ENCODE results near the gene PTPN2. TPM values are rescaled to one million over a fixed set of nuclear protein-coding genes. Genes with fewer than 3 reads are reported as not detected.
"Not testable (repeated sequence)": the region's sequence is repeated elsewhere in the genome, so short reads cannot be mapped to it uniquely, and the experiment has no call there.

PTPN2 gene
- total RNA-seq, 1 donor from 2014 or later = 25.9 TPM

- Mint-ChIP-seq H3K4me1 (ENCODE audit: low read depth, unreplicated experiment) (no peaks in the 10 kb centered on the region), H3K27ac (ENCODE audit: unreplicated experiment) (no peak overlapping the region), H3K4me3 (ENCODE audit: unreplicated experiment) (no peak overlapping the region), H3K27me3 (ENCODE audit: low read depth, unreplicated experiment) (peaks cover 30% of the 10 kb centered on the region), H3K9me3 (ENCODE audit: unreplicated experiment) (peaks cover 7% of the 10 kb centered on the region), H3K36me3 (ENCODE audit: low read depth, unreplicated experiment) (peaks cover 2% of the 10 kb centered on the region)
- Histone ChIP-seq H2AFZ (ENCODE audit: low read depth, low read length) (peak overlapping the region; percentile 34), H3K27me3 (ENCODE audit: insufficient read depth, low read length) (no peaks in the 10 kb centered on the region), H3K9me3 (ENCODE audit: insufficient read depth, low read depth, low read length) (no peaks in the 10 kb centered on the region), H3K79me2 (ENCODE audit: insufficient read depth, low read length) (no peaks in the 10 kb centered on the region), H3K27ac (ENCODE audit: low read depth, low read length) (no peak overlapping the region), H3K4me2 (ENCODE audit: low read length) (peak overlapping the region; percentile 33), H4K20me1 (ENCODE audit: insufficient read depth, low read length) (no peaks in the 10 kb centered on the region), H3K36me3 (ENCODE audit: insufficient read depth, low read length) (no peaks in the 10 kb centered on the region), H3K9ac (ENCODE audit: low read length) (no peak overlapping the region), H3K4me3 (ENCODE audit: insufficient read depth, low read depth, low read length) (no peak overlapping the region), H3K4me1 (ENCODE audit: insufficient read depth, low read length) (no peaks in the 10 kb centered on the region)
- FAIRE-seq (no peak), DNase-seq (ENCODE audit: low read depth) (no peak)
- TF ChIP-seq CTCF (IDR thresholded peaks at IDR 0.05; ENCODE audit: insufficient read depth, low read depth, low read length) (no peak), EZH2 (IDR thresholded peaks at IDR 0.05; ENCODE audit: insufficient read depth, low read length) (no peak)
Observed at GRCh38 chr18:12776821-12777471, 107.1 kb downstream of the PTPN2 start.

- H3K36me3 ChIP-seq (ENCODE audit: insufficient read depth, low read length); H3K4me1 ChIP-seq (ENCODE audit: insufficient read depth, low read length); H3K27ac Mint-ChIP-seq (ENCODE audit: unreplicated experiment); H3K36me3 Mint-ChIP-seq (ENCODE audit: low read depth, unreplicated experiment); H2AFZ ChIP-seq (ENCODE audit: low read depth, low read length); H3K9ac ChIP-seq (ENCODE audit: low read length); FAIRE-seq; H4K20me1 ChIP-seq (ENCODE audit: insufficient read depth, low read length); H3K4me2 ChIP-seq (ENCODE audit: low read length); H3K9me3 Mint-ChIP-seq (ENCODE audit: unreplicated experiment); DNase-seq (ENCODE audit: low read depth); H3K4me1 Mint-ChIP-seq (ENCODE audit: low read depth, unreplicated experiment); H3K9me3 ChIP-seq (ENCODE audit: insufficient read depth, low read depth, low read length); H3K4me3 Mint-ChIP-seq (ENCODE audit: unreplicated experiment); H3K27ac ChIP-seq (ENCODE audit: low read depth, low read length); H3K4me3 ChIP-seq (ENCODE audit: insufficient read depth, low read depth, low read length); H3K27me3 ChIP-seq (ENCODE audit: insufficient read depth, low read length); H3K79me2 ChIP-seq (ENCODE audit: insufficient read depth, low read length): not testable (repeated sequence)
- peaks cover 27% of the 10 kb centered on the region for H3K27me3 Mint-ChIP-seq (ENCODE audit: low read depth, unreplicated experiment)
Observed at GRCh38 chr18:12776415-12776814, 107.6 kb downstream of the PTPN2 start.

GRCh38 chr18:12774982-12775381, 109.1 kb downstream of the PTPN2 start:
- H3K4me1 Mint-ChIP-seq (ENCODE audit: low read depth, unreplicated experiment) = peaks cover 2% of the 10 kb centered on the region

More at GRCh38 chr18:12774982-12775381, 109.1 kb downstream of the PTPN2 start:
- no peak overlapping the region for H3K9ac ChIP-seq (ENCODE audit: low read length)
- H3K4me3 ChIP-seq (ENCODE audit: insufficient read depth, low read depth, low read length) = no peak overlapping the region
- Mint-ChIP-seq H3K9me3 (ENCODE audit: unreplicated experiment) (peaks cover 7% of the 10 kb centered on the region), H3K36me3 (ENCODE audit: low read depth, unreplicated experiment) (peaks cover 2% of the 10 kb centered on the region), H3K27ac (ENCODE audit: unreplicated experiment) (no peak overlapping the region), H3K4me3 (ENCODE audit: unreplicated experiment) (no peak overlapping the region), H3K27me3 (ENCODE audit: low read depth, unreplicated experiment) (peaks cover 27% of the 10 kb centered on the region)
- H3K4me1 ChIP-seq (ENCODE audit: insufficient read depth, low read length) = no peaks in the 10 kb centered on the region
- no peak overlapping the region for H3K4me2 ChIP-seq (ENCODE audit: low read length)
- no peak overlapping the region for H2AFZ ChIP-seq (ENCODE audit: low read depth, low read length)
- no peaks in the 10 kb centered on the region for H3K27me3 ChIP-seq (ENCODE audit: insufficient read depth, low read length)
- TF ChIP-seq EZH2 (IDR thresholded peaks at IDR 0.05; ENCODE audit: insufficient read depth, low read length) (no peak), CTCF (IDR thresholded peaks at IDR 0.05; ENCODE audit: insufficient read depth, low read depth, low read length) (no peak)
- H3K9me3 ChIP-seq (ENCODE audit: insufficient read depth, low read depth, low read length) = no peaks in the 10 kb centered on the region
- no peak overlapping the region for H3K27ac ChIP-seq (ENCODE audit: low read depth, low read length)
- H3K79me2 ChIP-seq (ENCODE audit: insufficient read depth, low read length) = no peaks in the 10 kb centered on the region
- FAIRE-seq (no peak), DNase-seq (ENCODE audit: low read depth) (no peak)
- H3K36me3 ChIP-seq (ENCODE audit: insufficient read depth, low read length) = no peaks in the 10 kb centered on the region
- H4K20me1 ChIP-seq (ENCODE audit: insufficient read depth, low read length) = no peaks in the 10 kb centered on the region

Measured in astrocyte (in vitro differentiated cells and primary cell).